HG03521 (cell line): ENCODE data around the gene TBC1D22A.

Experiments
- ATAC-seq: cut with Tn5 transposase; IDR thresholded peaks from one replicate; pipeline ENCODE4 v1.9.1; 2021; ENCODE audit warnings: mild to moderate bottlenecking, moderate library complexity; ENCODE audit not compliant: unreplicated experiment

The TBC1D22A gene

DNA sequence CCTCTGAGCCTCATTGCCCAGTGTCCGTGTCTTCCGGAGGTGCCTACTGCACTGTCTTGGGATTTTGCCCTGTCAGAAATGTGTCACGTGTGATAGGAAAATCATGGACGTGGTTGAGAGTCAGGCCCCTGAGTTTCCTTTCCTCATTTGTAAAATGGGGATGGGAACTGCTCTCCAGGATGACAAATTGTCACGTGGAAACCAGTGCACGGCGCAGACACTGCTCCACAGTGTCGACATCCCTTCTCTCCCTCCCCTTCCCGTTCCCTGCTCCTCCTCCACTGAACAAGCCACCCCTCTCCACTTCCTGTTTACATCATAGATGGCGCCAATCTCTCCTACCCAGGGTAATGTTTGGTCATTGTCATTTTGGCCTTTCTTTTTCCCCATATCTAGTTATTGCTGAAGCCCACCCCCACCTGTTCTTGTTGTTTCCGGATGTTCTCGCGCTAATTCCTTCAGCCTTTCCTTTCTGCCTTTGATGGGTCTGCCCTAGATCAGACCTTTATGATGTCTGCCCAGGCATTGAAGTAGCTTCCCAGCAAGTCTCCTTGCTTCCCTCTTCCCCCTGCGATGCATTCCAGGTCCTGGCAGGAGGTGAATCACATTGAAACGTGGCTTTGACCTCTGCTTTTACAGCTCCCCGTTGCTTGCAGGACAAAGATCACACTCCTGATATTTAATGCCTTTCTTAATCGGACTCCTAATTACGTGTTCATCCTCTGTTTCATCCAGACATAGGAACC lies 91.8 kb downstream of the TBC1D22A start:
- ATAC-seq, result no peak

DNA sequence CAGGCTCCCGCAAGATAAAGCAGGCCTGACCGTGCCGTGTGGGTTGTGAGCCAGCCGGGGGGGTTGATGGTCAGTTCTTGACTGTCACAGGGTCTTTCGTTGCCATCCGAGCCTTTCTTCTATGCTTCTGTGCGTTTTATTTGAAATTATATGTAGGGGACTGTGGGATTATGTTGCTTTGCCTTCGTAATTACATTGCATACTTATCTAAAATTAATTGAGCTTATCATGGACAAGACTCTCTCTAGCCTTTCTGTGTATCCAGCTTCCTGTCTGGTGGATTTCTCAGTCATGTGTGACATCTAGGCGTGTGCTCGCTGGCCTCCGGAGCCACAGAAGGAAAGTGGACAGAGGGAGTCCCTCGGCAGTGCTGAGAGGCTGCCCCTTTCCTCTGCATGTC lies 93.2 kb downstream of the TBC1D22A start:
- ATAC-seq, result no peak

- no peak for ATAC-seq
These were observed 94.2 kb downstream of the TBC1D22A start for GRCh38 chr22:46856661-46857060.

GRCh38 chr22:46857142-46857884 lies 94.9 kb downstream of the TBC1D22A start:
- no peak for ATAC-seq

GRCh38 chr22:46857885-46858143 lies 95.4 kb downstream of the TBC1D22A start:
- ATAC-seq, result no peak

DNA sequence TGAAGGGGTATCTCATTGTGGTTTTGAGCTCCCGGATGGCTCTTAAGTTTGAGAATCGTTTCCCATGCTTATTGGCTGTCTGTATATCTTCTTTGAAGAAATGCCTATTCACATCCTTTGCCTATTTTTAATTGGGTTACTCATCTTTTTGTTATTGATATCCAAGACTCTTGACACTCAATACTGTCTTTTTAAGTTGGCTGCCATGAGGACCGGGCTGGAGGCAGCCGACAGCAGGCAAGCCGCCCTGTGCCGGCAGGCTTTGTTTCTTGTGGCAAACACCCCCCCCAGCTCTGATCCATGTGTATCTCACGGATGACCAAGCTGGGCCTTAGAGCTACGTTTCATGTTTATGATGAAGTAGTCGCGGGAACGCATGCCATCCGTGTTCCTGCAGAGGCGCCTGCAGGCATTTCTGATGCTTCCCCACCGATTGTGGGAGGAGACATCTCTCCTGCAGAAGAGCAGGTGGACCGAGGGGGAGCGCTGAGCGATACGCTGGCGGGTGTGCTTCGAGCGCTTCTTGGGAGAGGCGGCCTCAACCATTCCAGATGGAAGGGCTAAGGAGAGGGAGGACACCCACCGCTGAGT lies 95.8 kb downstream of the TBC1D22A start:
- no peak for ATAC-seq

GRCh38 chr22:46860562-46860961 lies 98.1 kb downstream of the TBC1D22A start:
- no peak for ATAC-seq

DNA sequence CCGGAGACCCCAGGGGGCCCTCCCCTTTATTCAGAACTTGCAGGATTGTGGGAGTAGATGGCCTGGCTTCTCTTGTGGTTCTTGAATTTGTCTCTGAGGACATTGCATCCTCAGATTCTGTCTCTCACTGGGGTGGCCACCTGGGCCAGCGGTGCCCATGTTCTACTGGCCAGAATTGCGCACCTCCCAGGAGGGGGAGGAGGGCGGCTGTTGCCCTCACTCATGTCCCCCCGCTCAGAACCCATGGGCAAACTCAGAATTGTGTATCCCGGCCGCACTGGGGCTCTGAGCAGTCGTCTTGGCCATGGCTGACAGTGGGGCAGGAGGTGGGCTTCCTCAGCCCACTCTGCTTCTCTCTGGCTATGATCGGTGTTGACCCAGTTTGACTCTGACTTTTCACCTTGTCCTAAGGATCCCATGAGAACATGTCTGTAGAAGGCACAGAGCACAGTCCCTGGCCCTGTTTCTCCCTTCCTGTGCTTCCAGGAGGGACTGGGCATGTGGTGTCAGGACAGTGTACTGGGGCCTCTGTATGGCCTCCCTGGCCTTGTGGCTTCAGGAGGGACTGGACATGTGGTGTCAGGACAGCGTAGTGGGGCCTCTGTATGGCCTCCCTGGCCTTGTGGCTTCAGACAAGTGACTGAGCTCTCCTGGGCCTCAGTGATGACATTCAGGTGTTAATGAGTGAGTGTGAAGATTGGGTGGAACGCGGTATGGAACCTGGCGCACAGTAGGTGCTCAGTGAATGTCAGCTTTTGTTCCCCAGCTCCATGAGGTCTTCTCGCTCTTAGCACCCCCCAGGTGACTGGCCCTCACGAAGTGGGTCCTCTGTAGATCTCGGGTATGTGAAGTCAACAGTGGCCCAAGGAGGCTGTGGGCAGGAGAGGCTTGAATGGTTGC lies 99.3 kb downstream of the TBC1D22A start:
- ATAC-seq, result no peak

- no peak for ATAC-seq
These were observed 100.2 kb downstream of the TBC1D22A start for GRCh38 chr22:46862418-46863324.

GRCh38 chr22:46863794-46864193 lies 101.3 kb downstream of the TBC1D22A start:
- ATAC-seq, result no peak

GRCh38 chr22:46864314-46865051 lies 102.0 kb downstream of the TBC1D22A start:
- no peak for ATAC-seq

DNA sequence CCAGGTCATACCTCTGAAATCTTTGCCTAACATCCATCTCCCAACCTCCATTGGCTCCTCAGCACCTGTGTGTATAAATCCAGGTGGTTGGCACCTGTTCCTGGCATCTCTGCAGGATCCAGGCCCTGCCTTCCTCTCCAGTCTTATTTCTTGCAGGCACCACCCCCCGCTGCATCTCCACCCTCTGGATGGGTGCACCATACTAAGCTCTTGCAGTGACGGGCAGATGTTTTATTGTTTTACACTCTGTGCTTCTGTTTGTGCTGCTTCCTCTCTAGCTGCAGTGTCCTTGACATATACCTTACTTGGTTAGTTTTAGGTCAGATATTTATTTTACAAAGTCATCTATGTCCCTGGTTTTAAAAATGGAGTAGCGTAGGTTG lies 102.6 kb downstream of the TBC1D22A start:
- ATAC-seq, result no peak

- no peak for ATAC-seq
These were observed 103.2 kb downstream of the TBC1D22A start for GRCh38 chr22:46865642-46866041.

GRCh38 chr22:46866591-46866990 lies 104.1 kb downstream of the TBC1D22A start:
- no peak for ATAC-seq

- ATAC-seq, result no peak
These were observed 104.7 kb downstream of the TBC1D22A start for GRCh38 chr22:46867106-46867505.

- no peak for ATAC-seq
These were observed 106.9 kb downstream of the TBC1D22A start for GRCh38 chr22:46869329-46869728.

- ATAC-seq, result no peak
These were observed 107.5 kb downstream of the TBC1D22A start for GRCh38 chr22:46869831-46870441.

GRCh38 chr22:46871826-46872225 lies 109.4 kb downstream of the TBC1D22A start:
- no peak for ATAC-seq

DNA sequence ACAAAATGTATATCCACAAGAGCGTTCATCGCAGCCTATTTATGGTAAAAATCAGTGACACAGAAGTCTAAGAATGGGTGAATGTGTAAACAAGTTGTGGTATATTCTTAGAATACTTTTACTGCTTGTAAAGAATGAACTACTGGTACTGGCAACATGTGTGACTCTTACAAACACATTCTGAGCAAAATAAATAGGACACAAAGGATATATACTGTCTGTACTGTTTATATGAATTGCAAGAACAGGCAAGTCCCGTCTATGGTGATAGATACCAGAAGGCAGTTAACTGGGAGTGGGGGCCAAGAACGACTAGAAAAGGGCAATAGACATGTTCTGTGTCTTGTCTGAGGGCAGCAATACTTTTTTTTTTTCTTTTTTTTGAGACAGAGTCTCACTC lies 112.6 kb downstream of the TBC1D22A start:
- ATAC-seq, result no peak
